Measurements from ENCODE around the gene MIER2.

- no peak for TF ChIP-seq ZNF274 (IDR thresholded peaks at IDR 0.05; ENCODE audit: insufficient read depth, insufficient read length)
- no peak for TF ChIP-seq FOS (IDR thresholded peaks at IDR 0.05; ENCODE audit: borderline replicate concordance, extremely low read depth, insufficient read length)
- no peak for TF ChIP-seq CREB1 (IDR thresholded peaks at IDR 0.05; ENCODE audit: low read depth)
- TF ChIP-seq POLR2A (IDR thresholded peaks at IDR 0.05; ENCODE audit: low read depth, low read length) = no peak
- TF ChIP-seq CREM (IDR thresholded peaks at IDR 0.05; ENCODE audit: low read depth) = no peak
- TF ChIP-seq, protein P1, sequence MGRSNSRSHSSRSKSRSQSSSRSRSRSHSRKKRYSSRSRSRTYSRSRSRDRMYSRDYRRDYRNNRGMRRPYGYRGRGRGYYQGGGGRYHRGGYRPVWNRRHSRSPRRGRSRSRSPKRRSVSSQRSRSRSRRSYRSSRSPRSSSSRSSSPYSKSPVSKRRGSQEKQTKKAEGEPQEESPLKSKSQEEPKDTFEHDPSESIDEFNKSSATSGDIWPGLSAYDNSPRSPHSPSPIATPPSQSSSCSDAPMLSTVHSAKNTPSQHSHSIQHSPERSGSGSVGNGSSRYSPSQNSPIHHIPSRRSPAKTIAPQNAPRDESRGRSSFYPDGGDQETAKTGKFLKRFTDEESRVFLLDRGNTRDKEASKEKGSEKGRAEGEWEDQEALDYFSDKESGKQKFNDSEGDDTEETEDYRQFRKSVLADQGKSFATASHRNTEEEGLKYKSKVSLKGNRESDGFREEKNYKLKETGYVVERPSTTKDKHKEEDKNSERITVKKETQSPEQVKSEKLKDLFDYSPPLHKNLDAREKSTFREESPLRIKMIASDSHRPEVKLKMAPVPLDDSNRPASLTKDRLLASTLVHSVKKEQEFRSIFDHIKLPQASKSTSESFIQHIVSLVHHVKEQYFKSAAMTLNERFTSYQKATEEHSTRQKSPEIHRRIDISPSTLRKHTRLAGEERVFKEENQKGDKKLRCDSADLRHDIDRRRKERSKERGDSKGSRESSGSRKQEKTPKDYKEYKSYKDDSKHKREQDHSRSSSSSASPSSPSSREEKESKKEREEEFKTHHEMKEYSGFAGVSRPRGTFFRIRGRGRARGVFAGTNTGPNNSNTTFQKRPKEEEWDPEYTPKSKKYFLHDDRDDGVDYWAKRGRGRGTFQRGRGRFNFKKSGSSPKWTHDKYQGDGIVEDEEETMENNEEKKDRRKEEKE (IDR thresholded peaks at IDR 0.05) = no peak
- TF ChIP-seq EGR1 (IDR thresholded peaks at IDR 0.05; ENCODE audit: borderline replicate concordance in 1 of 2, low read depth in 2 of 2, low read length in 2 of 2) = 0 out of 3 replicates have a peak, but pooled peaks of 1 of the 2 experiments have one; percentile 1
Measured at GRCh38 chr19:383922-384798, 39.6 kb upstream of the MIER2 start.

Measured in GM12878 (cell line).